Naive B cell (primary cell): ENCODE results near the gene SEC31B. TPM values are rescaled to one million over a fixed set of nuclear protein-coding genes. Genes with fewer than 3 reads are reported as not detected.
A peak's percentile ranks its signal among the peaks of the same experiment; 100 is the strongest.

ENCODE experiments used
- ATAC-seq, 2 donors: fragments of 150-1000 bp; cut with Tn5 transposase; 2 replicates each; pipeline ENCODE4 v1.10.0; 2021; ENCODE audit warnings: low read depth in 2 of 2, mild to moderate bottlenecking in 2 of 2, moderate library complexity in 2 of 2
- DNase-seq: peaks from one replicate; pipeline ENCODE4 v3.0.0; 2022
- H3K27ac Mint-ChIP-seq, 6 donors: one replicate each; pipeline ENCODE4 v1.8.0; 2020 to 2022; ENCODE audit warnings: mild to moderate bottlenecking in 6 of 6, mixed read lengths in 6 of 6, moderate library complexity in 5 of 6, inconsistent platforms in 2 of 6
- H3K27me3 Mint-ChIP-seq, 3 donors: one replicate each; pipeline ENCODE4 v1.8.0; 2021 to 2022; ENCODE audit warnings: mixed read lengths in 3 of 3, mild to moderate bottlenecking in 1 of 3
- H3K36me3 Mint-ChIP-seq, 2 donors: one replicate each; pipeline ENCODE4 v1.8.0; 2020 to 2022; ENCODE audit warnings: mixed read lengths in 2 of 2, inconsistent platforms in 1 of 2, mild to moderate bottlenecking in 1 of 2
- H3K4me1 Mint-ChIP-seq, 3 donors: one replicate each; pipeline ENCODE4 v1.8.0; 2020 to 2022; ENCODE audit warnings: mixed read lengths in 3 of 3, inconsistent platforms in 1 of 3, mild to moderate bottlenecking in 1 of 3, moderate library complexity in 1 of 3
- H3K4me3 Mint-ChIP-seq, 8 donors: one replicate each; pipeline ENCODE4 v1.8.0; 2020 to 2022; ENCODE audit warnings: mild to moderate bottlenecking in 8 of 8, mixed read lengths in 8 of 8, moderate library complexity in 8 of 8, inconsistent platforms in 2 of 8
- H3K9me3 Mint-ChIP-seq, 7 donors: one replicate each; pipeline ENCODE4 v1.8.0; 2020 to 2022; ENCODE audit warnings: mixed read lengths in 7 of 7, mild to moderate bottlenecking in 5 of 7, inconsistent platforms in 2 of 7, moderate library complexity in 1 of 7
- polyA plus RNA-seq, 6 donors: library from polyadenylated mRNA; unstranded; fragments of 300-500 nt; fragmentation: Illumina TruSeq; gene quantifications; one replicate each; pipeline ENCODE4 v1.2.3, GENCODE V29; 2021; ENCODE audit warnings: low read depth in 6 of 6

The SEC31B gene
- polyA plus RNA-seq, 6 donors from 2014 or later: 0.55 to 1.6 (median 0.83) TPM; not detected in 1

- no peak for ATAC-seq
- Mint-ChIP-seq H3K27ac (no peak overlapping the region), H3K9me3 (no peaks in the 10 kb centered on the region), H3K4me3 (no peak overlapping the region), H3K27me3 (no peaks in the 10 kb centered on the region), H3K4me1 (peaks cover 20 to 28% (median 27%) of the 10 kb centered on the region in 3 donors), H3K36me3 (peaks cover 19 to 33% of the 10 kb centered on the region in 2 donors)
- DNase-seq: no peak
Observed at GRCh38 chr10:100551738-100552137, 32.1 kb upstream of the SEC31B start.

GRCh38 chr10:100551196-100551595, 31.5 kb upstream of the SEC31B start:
- DNase-seq (no peak), ATAC-seq (peak in 1 of 2 donors; percentile 38)
- Mint-ChIP-seq H3K36me3 (peaks cover 20 to 35% of the 10 kb centered on the region in 2 donors), H3K27ac (peak overlapping the region in 4 of 6 donors; percentile 48 to 77 (median 64)), H3K4me3 (no peak overlapping the region), H3K9me3 (no peaks in the 10 kb centered on the region), H3K4me1 (peaks cover 20 to 28% (median 27%) of the 10 kb centered on the region in 3 donors), H3K27me3 (no peaks in the 10 kb centered on the region)

- Mint-ChIP-seq H3K4me1 (peaks cover 0 to 9% (median 6%) of the 10 kb centered on the region in 3 donors), H3K27me3 (no peaks in the 10 kb centered on the region), H3K27ac (no peak overlapping the region), H3K9me3 (no peaks in the 10 kb centered on the region), H3K36me3 (peaks cover 23 to 43% of the 10 kb centered on the region in 2 donors), H3K4me3 (no peak overlapping the region)
- no peak for DNase-seq
- no peak for ATAC-seq
Observed at GRCh38 chr10:100544950-100545349, 25.3 kb upstream of the SEC31B start.

- ATAC-seq (no peak), DNase-seq (no peak)
- Mint-ChIP-seq H3K4me3 (peak overlapping the region in 2 of 8 donors; percentile 5 to 55), H3K9me3 (no peaks in the 10 kb centered on the region), H3K36me3 (peaks cover 0 to 5% of the 10 kb centered on the region in 2 donors), H3K4me1 (peaks cover 0 to 9% (median 5%) of the 10 kb centered on the region in 3 donors), H3K27ac (peak overlapping the region in 2 of 6 donors; percentile 49), H3K27me3 (no peaks in the 10 kb centered on the region)
Observed at GRCh38 chr10:100537475-100537874, 17.8 kb upstream of the SEC31B start.

- Mint-ChIP-seq H3K27me3 (no peaks in the 10 kb centered on the region), H3K9me3 (no peaks in the 10 kb centered on the region), H3K27ac (peak within 1 kb of the TSS in 3 of 6 donors; percentile 21 to 52 (median 47)), H3K4me3 (no peak within 1 kb of the TSS), H3K36me3 (peaks cover 0 to 5% of the 10 kb centered on the region in 2 donors), H3K4me1 (peaks cover 0 to 6% (median 5%) of the 10 kb centered on the region in 3 donors)
- DNase-seq (peak; percentile 89), ATAC-seq (peak; percentile 87 to 91)
Observed at GRCh38 chr10:100535715-100536353, 16.2 kb upstream of the SEC31B start, which contains the start of gene HIF1AN. HIF1AN (plus strand) TSS chr10:100535943; CDS start chr10:100535959, 16 bp downstream.

GRCh38 chr10:100535338-100535714, 15.7 kb upstream of the SEC31B start:
- Mint-ChIP-seq H3K27me3 (no peaks in the 10 kb centered on the region), H3K36me3 (peaks cover 0 to 5% of the 10 kb centered on the region in 2 donors), H3K4me1 (peaks cover under 1 to 5% (median 5%) of the 10 kb centered on the region in 3 donors), H3K4me3 (no peak overlapping the region), H3K27ac (no peak overlapping the region), H3K9me3 (no peaks in the 10 kb centered on the region)
- ATAC-seq: no peak
- DNase-seq: no peak

GRCh38 chr10:100534726-100535125, 15.1 kb upstream of the SEC31B start:
- Mint-ChIP-seq H3K27ac (peak overlapping the region in 1 of 6 donors; percentile 54), H3K9me3 (no peaks in the 10 kb centered on the region), H3K27me3 (no peaks in the 10 kb centered on the region), H3K4me1 (peaks cover 7 to 11% (median 11%) of the 10 kb centered on the region in 3 donors), H3K4me3 (no peak overlapping the region), H3K36me3 (peaks cover 0 to 6% of the 10 kb centered on the region in 2 donors)
- DNase-seq (no peak), ATAC-seq (no peak)

- H3K27me3 Mint-ChIP-seq: no peaks in the 10 kb centered on the region
- H3K4me3 Mint-ChIP-seq: peak overlapping the region in 1 of 8 donors; percentile 71
- ATAC-seq: no peak
- peaks cover 0 to 9% of the 10 kb centered on the region in 2 donors for H3K36me3 Mint-ChIP-seq
- no peak for DNase-seq
- no peaks in the 10 kb centered on the region for H3K9me3 Mint-ChIP-seq
- peaks cover 14 to 40% (median 30%) of the 10 kb centered on the region in 3 donors for H3K4me1 Mint-ChIP-seq
- H3K27ac Mint-ChIP-seq: no peak overlapping the region
Observed at GRCh38 chr10:100531761-100532160, 12.1 kb upstream of the SEC31B start.

- H3K27me3 Mint-ChIP-seq: no peaks in the 10 kb centered on the region
- no peaks in the 10 kb centered on the region for H3K9me3 Mint-ChIP-seq
- peak within 1 kb of the TSS; percentile 95 to 100 (median 100) for H3K4me3 Mint-ChIP-seq
- H3K36me3 Mint-ChIP-seq: peaks cover 9 to 14% of the 10 kb centered on the region in 2 donors
- peak within 1 kb of the TSS; percentile 94 to 99 (median 98) for H3K27ac Mint-ChIP-seq
- ATAC-seq (peak; percentile 86 to 89), DNase-seq (peak; percentile 77)
- peaks cover 17 to 45% (median 30%) of the 10 kb centered on the region in 3 donors for H3K4me1 Mint-ChIP-seq
Observed at GRCh38 chr10:100529475-100530298, 10.0 kb upstream of the SEC31B start, which contains the start of gene NDUFB8. NDUFB8 (minus strand) TSS chr10:100529871; CDS start chr10:100529851, 20 bp downstream.

GRCh38 chr10:100528921-100529474, 9.3 kb upstream of the SEC31B start:
- DNase-seq: no peak
- Mint-ChIP-seq H3K36me3 (peaks cover 9 to 20% of the 10 kb centered on the region in 2 donors), H3K4me3 (peak overlapping the region; percentile 95 to 100 (median 100)), H3K27me3 (no peaks in the 10 kb centered on the region), H3K27ac (peak overlapping the region; percentile 66 to 99 (median 98)), H3K4me1 (peaks cover 17 to 45% (median 30%) of the 10 kb centered on the region in 3 donors), H3K9me3 (no peaks in the 10 kb centered on the region)
- peak; percentile 13 to 15 for ATAC-seq

- ATAC-seq: peak; percentile 22 to 41
- Mint-ChIP-seq H3K4me1 (peaks cover 17 to 45% (median 30%) of the 10 kb centered on the region in 3 donors), H3K36me3 (peaks cover 9 to 27% of the 10 kb centered on the region in 2 donors), H3K9me3 (no peaks in the 10 kb centered on the region), H3K27ac (peak overlapping the region; percentile 33 to 99 (median 96)), H3K27me3 (no peaks in the 10 kb centered on the region), H3K4me3 (peak overlapping the region; percentile 95 to 100 (median 100))
- DNase-seq: no peak
Observed at GRCh38 chr10:100528123-100528886, 8.6 kb upstream of the SEC31B start.

- ATAC-seq (no peak), DNase-seq (no peak)
- Mint-ChIP-seq H3K4me3 (no peak overlapping the region), H3K36me3 (peaks cover 7 to 27% of the 10 kb centered on the region in 2 donors), H3K27me3 (no peaks in the 10 kb centered on the region), H3K27ac (no peak overlapping the region), H3K9me3 (no peaks in the 10 kb centered on the region), H3K4me1 (peaks cover 10 to 36% (median 22%) of the 10 kb centered on the region in 3 donors)
Observed at GRCh38 chr10:100524638-100525037, 5.0 kb upstream of the SEC31B start.
